ENCODE results near the gene LCN15.

- no peak for TF ChIP-seq ZNF565 (CRISPR knock-in tag; conservative IDR thresholded peaks at IDR 0.05; ENCODE audit: low read depth)
- no peak for TF ChIP-seq CSDC2 (CRISPR knock-in tag; IDR thresholded peaks at IDR 0.05)
- TF ChIP-seq BACH2 (CRISPR knock-in tag; IDR thresholded peaks at IDR 0.05; ENCODE audit: borderline replicate concordance): no peak
- no peak for TF ChIP-seq ISL1 (CRISPR knock-in tag; IDR thresholded peaks at IDR 0.05)
- TF ChIP-seq PATZ1 (CRISPR knock-in tag; IDR thresholded peaks at IDR 0.05; ENCODE audit: borderline replicate concordance): no peak
- no peak for TF ChIP-seq TCF4 (CRISPR knock-in tag; IDR thresholded peaks at IDR 0.05; ENCODE audit: borderline replicate concordance)
- no peak for TF ChIP-seq SNAI2 (CRISPR knock-in tag; IDR thresholded peaks at IDR 0.05)
- no peak for TF ChIP-seq ZFP3 (CRISPR knock-in tag; IDR thresholded peaks at IDR 0.05)
- TF ChIP-seq TSHZ2 (CRISPR knock-in tag; IDR thresholded peaks at IDR 0.05): no peak
- no peak for TF ChIP-seq ZNF8 (CRISPR knock-in tag; IDR thresholded peaks at IDR 0.05)
- no peak for TF ChIP-seq ESRRG (CRISPR knock-in tag; IDR thresholded peaks at IDR 0.05)
- no peak for TF ChIP-seq POU6F1 (CRISPR knock-in tag; IDR thresholded peaks at IDR 0.05; ENCODE audit: borderline replicate concordance, low read depth)
- TF ChIP-seq ZNF70 (CRISPR knock-in tag; IDR thresholded peaks at IDR 0.05): no peak
- TF ChIP-seq CSRNP3 (CRISPR knock-in tag; IDR thresholded peaks at IDR 0.05): no peak
Measured at GRCh38 chr9:136751814-136752213, 12.5 kb downstream of the LCN15 start.

All from SK-N-SH treated with all-trans-retinoic acid at 6 μM for 48 hours (cell line).